ENCODE data around the gene USP53. TPM values are rescaled to one million over a fixed set of nuclear protein-coding genes. Genes with fewer than 3 reads are reported as not detected.

The USP53 gene
- total RNA-seq, 1 donor from 2014 or later, result 75.4 TPM

- Histone ChIP-seq H3K36me3 (peaks cover 16 to 21% of the 10 kb centered on the region in 2 donors), H3K4me1 (no peaks in the 10 kb centered on the region), H3K4me3 (no peak overlapping the region), H3K9me3 (no peaks in the 10 kb centered on the region), H3K27ac (no peak overlapping the region), H3K27me3 (no peaks in the 10 kb centered on the region)
- TF ChIP-seq CTCF (IDR thresholded peaks at IDR 0.05), result no peak
- DNase-seq (ENCODE audit: low spot score in 2 of 2), result no peak
- intact Hi-C loops (cut with DNase I), result loop anchor here (5.0 kb wide), 1 partner anchor 35 kb away; no protein-coding TSS in a partner anchor
Measured at GRCh38 chr4:119227690-119228089, 15.2 kb downstream of the USP53 start.

GRCh38 chr4:119228406-119228805, 15.9 kb downstream of the USP53 start:
- no peak for TF ChIP-seq CTCF (IDR thresholded peaks at IDR 0.05)
- H3K4me1 ChIP-seq, result peaks cover 0 to 5% of the 10 kb centered on the region in 2 donors
- no peaks in the 10 kb centered on the region for H3K9me3 ChIP-seq
- no peak for DNase-seq (ENCODE audit: low spot score in 2 of 2)
- H3K27me3 ChIP-seq, result no peaks in the 10 kb centered on the region
- peak overlapping the region in 1 of 2 donors; percentile 5 for H3K27ac ChIP-seq
- H3K36me3 ChIP-seq, result peaks cover 16% of the 10 kb centered on the region in 2 donors
- no peak overlapping the region for H3K4me3 ChIP-seq
- intact Hi-C loops (cut with DNase I), result loop anchor here (5.0 kb wide), 1 partner anchor 34 kb away; no protein-coding TSS in a partner anchor

- no peak overlapping the region for H3K4me3 ChIP-seq
- no peaks in the 10 kb centered on the region for H3K27me3 ChIP-seq
- no peak for TF ChIP-seq CTCF (IDR thresholded peaks at IDR 0.05)
- intact Hi-C loops (cut with DNase I), result loop anchor here (5.0 kb wide), 2 partner anchors 32 to 52 kb away; no protein-coding TSS in a partner anchor
- H3K27ac ChIP-seq, result no peak overlapping the region
- H3K9me3 ChIP-seq, result no peaks in the 10 kb centered on the region
- no peak for DNase-seq (ENCODE audit: low spot score in 2 of 2)
- peaks cover 0 to 14% of the 10 kb centered on the region in 2 donors for H3K4me1 ChIP-seq
- H3K36me3 ChIP-seq, result peaks cover 10 to 17% of the 10 kb centered on the region in 2 donors
Measured at GRCh38 chr4:119229908-119230687, 17.6 kb downstream of the USP53 start.

- Histone ChIP-seq H3K4me3 (no peak overlapping the region), H3K27me3 (no peaks in the 10 kb centered on the region), H3K4me1 (peaks cover 0 to 16% of the 10 kb centered on the region in 2 donors), H3K36me3 (peaks cover 24 to 28% of the 10 kb centered on the region in 2 donors), H3K9me3 (no peaks in the 10 kb centered on the region), H3K27ac (peak overlapping the region in 1 of 2 donors; percentile 12)
- no peak for DNase-seq (ENCODE audit: low spot score in 2 of 2)
- intact Hi-C loops (cut with DNase I), result loop anchor here (5.0 kb wide), 1 partner anchor 51 kb away; no protein-coding TSS in a partner anchor
- TF ChIP-seq CTCF (IDR thresholded peaks at IDR 0.05), result no peak
Measured at GRCh38 chr4:119231491-119231890, 19.0 kb downstream of the USP53 start.

GRCh38 chr4:119232286-119232685, 19.8 kb downstream of the USP53 start:
- peaks cover 0 to 16% of the 10 kb centered on the region in 2 donors for H3K4me1 ChIP-seq
- peaks cover 26 to 34% of the 10 kb centered on the region in 2 donors for H3K36me3 ChIP-seq
- TF ChIP-seq CTCF (IDR thresholded peaks at IDR 0.05), result no peak
- H3K27ac ChIP-seq, result no peak overlapping the region
- DNase-seq (ENCODE audit: low spot score in 2 of 2), result no peak
- no peaks in the 10 kb centered on the region for H3K9me3 ChIP-seq
- no peak overlapping the region for H3K4me3 ChIP-seq
- no peaks in the 10 kb centered on the region for H3K27me3 ChIP-seq
- intact Hi-C loops (cut with DNase I), result loop anchor here (5.0 kb wide), 1 partner anchor 50 kb away; no protein-coding TSS in a partner anchor
